ENCODE measurements around the gene RTN4RL1. TPM values are rescaled to one million over a fixed set of nuclear protein-coding genes. Genes with fewer than 3 reads are reported as not detected.

The RTN4RL1 gene
- total and polyA plus RNA-seq, 4 donors = 0.65 to 7.3 (median 2.4) TPM

GRCh38 chr17:2022647-2023240, 2.4 kb downstream of the RTN4RL1 start:
- no peak for DNase-seq

GRCh38 chr17:2020721-2021120, 4.4 kb downstream of the RTN4RL1 start:
- Histone ChIP-seq H3K4me1 (ENCODE audit: control insufficient read depth in 5 of 5, insufficient read depth in 5 of 5, low read length in 5 of 5) (peaks cover 0 to 17% (median 5%) of the 10 kb centered on the region in 5 donors), H3K27ac (ENCODE audit: low read depth in 1 of 2, low read length in 1 of 2) (no peak overlapping the region), H3K27me3 (ENCODE audit: control insufficient read depth in 3 of 3, insufficient read depth in 3 of 3, low read length in 2 of 3) (peaks cover 3 to 34% (median 26%) of the 10 kb centered on the region in 3 donors), H3K9ac (ENCODE audit: insufficient read depth in 1 of 2, low read length in 2 of 2) (no peak overlapping the region), H3K9me3 (ENCODE audit: control insufficient read depth in 4 of 4, insufficient read depth in 3 of 4, low read length in 3 of 4) (no peaks in the 10 kb centered on the region), H3K36me3 (ENCODE audit: control insufficient read depth in 4 of 4, insufficient read depth in 4 of 4, low read length in 4 of 4) (no peaks in the 10 kb centered on the region), H3K4me3 (no peak overlapping the region)
- ATAC-seq (ENCODE audit: insufficient read depth, low FRiP score) (no peak), DNase-seq (no peak)
- 10 to 28% methylated on average over 8 of the region's 8 CpGs for WGBS, 2 donors
- no peak for TF ChIP-seq CTCF (IDR thresholded peaks at IDR 0.05; ENCODE audit: control extremely low read depth, extremely low read depth)

More at GRCh38 chr17:2022647-2023240, 2.4 kb downstream of the RTN4RL1 start:
- no peak overlapping the region for H3K9ac ChIP-seq (ENCODE audit: insufficient read depth in 1 of 2, low read length in 2 of 2)
- no peak overlapping the region for H3K4me3 ChIP-seq
- no peak overlapping the region for H3K27ac ChIP-seq (ENCODE audit: low read depth in 1 of 2, low read length in 1 of 2)
- H3K9me3 ChIP-seq (ENCODE audit: control insufficient read depth in 4 of 4, insufficient read depth in 3 of 4, low read length in 3 of 4) = no peaks in the 10 kb centered on the region
- H3K4me1 ChIP-seq (ENCODE audit: control insufficient read depth in 5 of 5, insufficient read depth in 5 of 5, low read length in 5 of 5) = peaks cover 0 to 19% (median 5%) of the 10 kb centered on the region in 5 donors
- peaks cover 3 to 46% (median 43%) of the 10 kb centered on the region in 3 donors for H3K27me3 ChIP-seq (ENCODE audit: control insufficient read depth in 3 of 3, insufficient read depth in 3 of 3, low read length in 2 of 3)
- ATAC-seq (ENCODE audit: insufficient read depth, low FRiP score) = no peak
- TF ChIP-seq CTCF (IDR thresholded peaks at IDR 0.05; ENCODE audit: control extremely low read depth, extremely low read depth) = no peak
- H3K36me3 ChIP-seq (ENCODE audit: control insufficient read depth in 4 of 4, insufficient read depth in 4 of 4, low read length in 4 of 4) = no peaks in the 10 kb centered on the region
- WGBS, 2 donors = 45 to 58% methylated on average over 15 of the region's 15 CpGs

- no peak for ATAC-seq (ENCODE audit: insufficient read depth, low FRiP score)
These were observed 5.4 kb downstream of the RTN4RL1 start for GRCh38 chr17:2019723-2020122.

More at GRCh38 chr17:2019723-2020122, 5.4 kb downstream of the RTN4RL1 start:
- no peak overlapping the region for H3K9ac ChIP-seq (ENCODE audit: insufficient read depth in 1 of 2, low read length in 2 of 2)
- no peak for TF ChIP-seq CTCF (IDR thresholded peaks at IDR 0.05; ENCODE audit: control extremely low read depth, extremely low read depth)
- no peaks in the 10 kb centered on the region for H3K36me3 ChIP-seq (ENCODE audit: control insufficient read depth in 4 of 4, insufficient read depth in 4 of 4, low read length in 4 of 4)
- no peak overlapping the region for H3K4me3 ChIP-seq
- 86 to 91% methylated on average over 8 of the region's 8 CpGs for WGBS, 2 donors
- no peak overlapping the region for H3K27ac ChIP-seq (ENCODE audit: low read depth in 1 of 2, low read length in 1 of 2)
- DNase-seq = no peak
- peaks cover 0 to 12% (median 5%) of the 10 kb centered on the region in 5 donors for H3K4me1 ChIP-seq (ENCODE audit: control insufficient read depth in 5 of 5, insufficient read depth in 5 of 5, low read length in 5 of 5)
- no peaks in the 10 kb centered on the region for H3K9me3 ChIP-seq (ENCODE audit: control insufficient read depth in 4 of 4, insufficient read depth in 3 of 4, low read length in 3 of 4)
- H3K27me3 ChIP-seq (ENCODE audit: control insufficient read depth in 3 of 3, insufficient read depth in 3 of 3, low read length in 2 of 3) = peaks cover 3 to 33% (median 26%) of the 10 kb centered on the region in 3 donors
